Limb (tissue), 2 donors: ENCODE results near the gene TBC1D22A.

Source experiments
- DNase-seq, 2 donors: peaks; one replicate each; pipeline ENCODE4 v3.0.0-alpha.2; 2016; ENCODE audit errors: extremely low spot score in 2 of 2

The TBC1D22A gene

GRCh38 chr22:46834021-46834737, 71.7 kb downstream of the TBC1D22A start:
- no peak for DNase-seq

GRCh38 chr22:46835288-46835687, 72.8 kb downstream of the TBC1D22A start:
- no peak for DNase-seq

GRCh38 chr22:46835693-46836092, 73.2 kb downstream of the TBC1D22A start:
- no peak for DNase-seq

- DNase-seq = no peak
Measured at GRCh38 chr22:46841522-46841921, 79.1 kb downstream of the TBC1D22A start.

- DNase-seq = no peak
Measured at GRCh38 chr22:46842606-46843005, 80.2 kb downstream of the TBC1D22A start.

GRCh38 chr22:46843821-46844255, 81.4 kb downstream of the TBC1D22A start:
- no peak for DNase-seq

GRCh38 chr22:46844606-46845210, 82.3 kb downstream of the TBC1D22A start:
- DNase-seq = no peak

GRCh38 chr22:46845296-46846149, 83.1 kb downstream of the TBC1D22A start:
- peak in 1 of 2 donors; percentile 66 for DNase-seq

GRCh38 chr22:46846150-46846831, 83.8 kb downstream of the TBC1D22A start:
- DNase-seq = no peak

GRCh38 chr22:46846832-46847355, 84.4 kb downstream of the TBC1D22A start:
- no peak for DNase-seq

- DNase-seq = no peak
Measured at GRCh38 chr22:46848197-46848596, 85.7 kb downstream of the TBC1D22A start.

- DNase-seq = no peak
Measured at GRCh38 chr22:46849101-46849500, 86.7 kb downstream of the TBC1D22A start.

GRCh38 chr22:46849951-46850350, 87.5 kb downstream of the TBC1D22A start:
- DNase-seq = no peak

- no peak for DNase-seq
Measured at GRCh38 chr22:46851311-46851710, 88.9 kb downstream of the TBC1D22A start.

GRCh38 chr22:46851941-46852340, 89.5 kb downstream of the TBC1D22A start:
- no peak for DNase-seq

GRCh38 chr22:46852771-46853170, 90.3 kb downstream of the TBC1D22A start:
- DNase-seq = no peak

GRCh38 chr22:46853191-46853590, 90.7 kb downstream of the TBC1D22A start:
- DNase-seq = no peak

GRCh38 chr22:46854125-46854870, 91.8 kb downstream of the TBC1D22A start:
- DNase-seq = no peak

GRCh38 chr22:46855681-46856080, 93.2 kb downstream of the TBC1D22A start:
- no peak for DNase-seq

GRCh38 chr22:46856661-46857060, 94.2 kb downstream of the TBC1D22A start:
- DNase-seq = no peak
